ENCODE data around the gene MAGEC1. TPM values are rescaled to one million over a fixed set of nuclear protein-coding genes. Genes with fewer than 3 reads are reported as not detected.
"Not testable (repeated sequence)": the region's sequence is repeated elsewhere in the genome, so short reads cannot be mapped to it uniquely, and the experiment has no call there.

The MAGEC1 gene, protein sequence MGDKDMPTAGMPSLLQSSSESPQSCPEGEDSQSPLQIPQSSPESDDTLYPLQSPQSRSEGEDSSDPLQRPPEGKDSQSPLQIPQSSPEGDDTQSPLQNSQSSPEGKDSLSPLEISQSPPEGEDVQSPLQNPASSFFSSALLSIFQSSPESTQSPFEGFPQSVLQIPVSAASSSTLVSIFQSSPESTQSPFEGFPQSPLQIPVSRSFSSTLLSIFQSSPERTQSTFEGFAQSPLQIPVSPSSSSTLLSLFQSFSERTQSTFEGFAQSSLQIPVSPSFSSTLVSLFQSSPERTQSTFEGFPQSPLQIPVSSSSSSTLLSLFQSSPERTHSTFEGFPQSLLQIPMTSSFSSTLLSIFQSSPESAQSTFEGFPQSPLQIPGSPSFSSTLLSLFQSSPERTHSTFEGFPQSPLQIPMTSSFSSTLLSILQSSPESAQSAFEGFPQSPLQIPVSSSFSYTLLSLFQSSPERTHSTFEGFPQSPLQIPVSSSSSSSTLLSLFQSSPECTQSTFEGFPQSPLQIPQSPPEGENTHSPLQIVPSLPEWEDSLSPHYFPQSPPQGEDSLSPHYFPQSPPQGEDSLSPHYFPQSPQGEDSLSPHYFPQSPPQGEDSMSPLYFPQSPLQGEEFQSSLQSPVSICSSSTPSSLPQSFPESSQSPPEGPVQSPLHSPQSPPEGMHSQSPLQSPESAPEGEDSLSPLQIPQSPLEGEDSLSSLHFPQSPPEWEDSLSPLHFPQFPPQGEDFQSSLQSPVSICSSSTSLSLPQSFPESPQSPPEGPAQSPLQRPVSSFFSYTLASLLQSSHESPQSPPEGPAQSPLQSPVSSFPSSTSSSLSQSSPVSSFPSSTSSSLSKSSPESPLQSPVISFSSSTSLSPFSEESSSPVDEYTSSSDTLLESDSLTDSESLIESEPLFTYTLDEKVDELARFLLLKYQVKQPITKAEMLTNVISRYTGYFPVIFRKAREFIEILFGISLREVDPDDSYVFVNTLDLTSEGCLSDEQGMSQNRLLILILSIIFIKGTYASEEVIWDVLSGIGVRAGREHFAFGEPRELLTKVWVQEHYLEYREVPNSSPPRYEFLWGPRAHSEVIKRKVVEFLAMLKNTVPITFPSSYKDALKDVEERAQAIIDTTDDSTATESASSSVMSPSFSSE
- total RNA-seq = not detected

DNA sequence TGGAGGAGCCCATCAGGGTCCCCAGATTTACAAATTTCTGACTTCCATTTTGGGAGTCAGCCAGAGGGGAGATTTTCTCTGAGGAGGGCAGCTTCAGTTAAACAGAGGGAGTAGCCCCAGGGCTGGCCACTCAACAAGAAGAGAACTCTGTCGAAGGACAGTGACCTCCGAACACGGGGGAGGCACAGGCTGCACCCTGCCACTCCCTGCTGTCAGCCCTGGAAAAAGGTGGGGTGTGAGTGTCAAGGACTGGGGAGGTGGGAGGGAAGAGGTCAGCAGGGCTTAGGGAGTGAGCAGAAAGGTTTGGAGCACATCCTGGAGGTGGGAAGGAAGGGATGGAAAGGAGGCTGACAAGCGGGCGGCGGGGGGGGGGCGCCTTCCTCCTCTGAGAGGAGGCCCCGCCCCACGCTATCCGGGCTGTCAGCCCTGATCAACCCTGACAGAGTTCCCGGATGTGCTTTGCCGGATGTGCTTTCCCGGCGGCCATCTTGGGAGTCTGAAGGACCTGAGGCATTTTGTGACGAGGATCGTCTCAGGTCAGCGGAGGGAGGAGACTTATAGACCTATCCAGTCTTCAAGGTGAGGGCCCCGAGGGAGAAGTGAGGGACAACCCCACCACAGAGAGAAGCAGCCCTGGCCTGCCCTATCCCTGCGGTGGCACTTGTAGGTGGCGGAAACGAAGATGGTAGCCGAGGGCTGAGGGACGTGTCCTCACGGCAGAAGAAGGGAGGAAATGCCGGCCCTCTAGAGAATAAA, at the start of gene MAGEC1:
Gene MAGEC1 (plus strand): TSS at position 495 of the 756 bp plus-strand sequence. CDS start 1,179 bp downstream, outside the sequence.
- ATAC-seq = no peak

- no peak for ATAC-seq
Observed at GRCh38 chrX:141857479-141857878, 46.2 kb upstream of the MAGEC1 start.

DNA sequence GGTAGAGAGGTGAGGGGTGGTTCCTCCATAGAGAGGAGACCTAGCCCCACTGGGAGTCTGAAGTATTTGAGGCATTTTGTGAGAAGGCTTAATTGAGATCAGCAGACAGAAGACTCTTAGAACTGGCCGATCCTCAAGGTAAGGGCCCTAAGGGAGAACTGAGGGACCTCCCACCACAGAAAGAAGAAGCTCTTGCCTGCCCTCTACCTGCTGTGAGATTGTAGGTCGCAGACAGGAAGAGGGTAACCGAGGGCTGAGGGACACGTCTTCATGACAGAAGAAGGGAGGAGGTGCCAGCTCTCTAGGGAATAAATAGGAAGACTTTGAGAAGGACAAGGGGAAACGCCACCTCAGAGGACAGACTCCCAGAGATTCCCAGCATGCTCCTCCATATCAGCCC, 24.1 kb upstream of the MAGEC1 start:
- ATAC-seq = no peak

- ATAC-seq = not testable (repeated sequence)
Observed at GRCh38 chrX:141888811-141889210, 14.9 kb upstream of the MAGEC1 start.

GRCh38 chrX:141894733-141895132, 9.0 kb upstream of the MAGEC1 start:
- no peak for ATAC-seq

GRCh38 chrX:141897690-141898089, 6.0 kb upstream of the MAGEC1 start:
- no peak for ATAC-seq

- no peak for ATAC-seq
Observed at GRCh38 chrX:141902366-141902765, 1.3 kb upstream of the MAGEC1 start.

DNA sequence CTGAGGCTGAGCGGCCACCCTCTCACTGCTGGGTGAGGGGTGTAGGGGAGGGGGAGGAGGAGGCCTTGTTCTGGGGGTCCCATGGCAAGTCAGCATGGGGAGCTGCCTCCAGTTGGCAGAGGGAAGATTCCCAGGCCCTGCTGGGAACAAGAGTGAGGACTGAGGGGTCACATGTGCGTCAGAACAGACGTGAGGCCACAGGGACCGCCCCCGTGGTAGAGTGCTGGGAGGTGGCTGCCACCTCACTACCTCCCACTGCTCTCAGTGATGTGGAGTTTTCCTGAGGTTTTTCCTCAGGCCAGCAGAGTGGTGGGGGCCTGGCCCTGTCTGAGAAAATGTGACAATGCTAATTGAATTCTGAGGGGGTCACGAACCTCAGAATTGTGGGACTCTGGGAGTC, 568 bp downstream of the MAGEC1 start:
- no peak for ATAC-seq

DNA sequence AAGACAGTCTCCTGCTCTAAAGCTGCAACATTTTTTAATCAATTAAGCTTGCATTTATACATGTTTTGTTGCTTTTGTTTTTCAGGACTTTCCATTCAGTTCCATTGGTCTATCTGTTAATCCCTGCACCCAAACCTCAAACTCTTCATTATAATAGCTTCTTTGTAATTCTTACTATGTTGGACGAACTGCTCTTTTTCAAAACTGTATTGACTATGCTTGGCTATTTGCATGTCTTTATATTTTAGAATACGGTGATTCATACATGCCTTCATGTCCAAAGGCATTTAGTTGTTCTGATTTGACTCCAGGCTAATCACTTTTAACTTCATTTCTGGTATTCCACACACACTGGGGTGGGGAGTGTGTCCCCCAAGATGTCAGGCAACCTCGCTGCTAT, 14.1 kb downstream of the MAGEC1 start:
- ATAC-seq = no peak

DNA sequence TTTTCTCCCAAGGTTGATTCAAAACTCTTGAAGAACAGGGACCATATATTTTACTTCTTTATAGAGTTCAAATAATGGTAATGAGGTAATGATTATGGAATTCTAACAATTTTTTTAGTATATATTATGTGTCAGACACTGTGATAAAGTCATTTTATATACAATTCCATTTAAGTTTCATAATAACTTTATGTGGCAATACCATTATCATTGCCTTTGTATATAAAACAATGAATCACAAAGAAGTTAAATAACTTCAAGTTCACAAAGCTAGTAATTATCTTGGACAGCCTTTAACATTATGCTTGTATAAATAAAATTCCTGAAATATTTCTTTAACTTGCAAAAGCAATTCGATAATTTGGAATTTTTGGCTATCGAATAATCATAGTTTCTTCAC, 20.6 kb downstream of the MAGEC1 start:
- ATAC-seq = no peak

- no peak for ATAC-seq
Observed at GRCh38 chrX:141928432-141928831, 24.7 kb downstream of the MAGEC1 start.

DNA sequence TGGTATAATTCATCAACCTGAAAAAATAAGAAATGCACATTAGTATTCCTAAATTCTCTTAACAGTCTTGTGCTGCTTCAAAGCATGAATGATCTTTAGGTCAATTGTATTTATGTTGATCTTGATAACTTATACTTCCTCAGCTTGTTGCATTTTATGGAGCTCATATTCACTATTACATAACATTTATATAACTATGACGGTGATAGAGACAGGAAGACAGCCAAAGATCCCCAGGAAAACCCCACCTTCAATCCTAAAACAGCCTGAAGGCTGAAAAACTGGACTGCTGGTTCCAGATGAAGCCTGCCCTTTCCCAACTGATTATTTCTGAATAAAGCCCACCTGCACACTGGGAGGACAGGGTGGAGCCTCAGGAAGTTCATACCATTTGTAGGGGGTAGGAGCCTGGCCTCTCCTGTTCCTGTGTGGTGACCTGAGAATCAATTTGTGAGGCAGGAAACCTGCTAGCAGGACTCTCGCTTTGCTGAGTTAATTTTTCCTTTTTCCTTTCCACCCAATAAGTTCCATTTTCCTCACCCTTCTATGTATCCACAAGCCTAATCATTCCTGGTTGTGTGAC, 30.5 kb downstream of the MAGEC1 start:
- ATAC-seq = no peak

DNA sequence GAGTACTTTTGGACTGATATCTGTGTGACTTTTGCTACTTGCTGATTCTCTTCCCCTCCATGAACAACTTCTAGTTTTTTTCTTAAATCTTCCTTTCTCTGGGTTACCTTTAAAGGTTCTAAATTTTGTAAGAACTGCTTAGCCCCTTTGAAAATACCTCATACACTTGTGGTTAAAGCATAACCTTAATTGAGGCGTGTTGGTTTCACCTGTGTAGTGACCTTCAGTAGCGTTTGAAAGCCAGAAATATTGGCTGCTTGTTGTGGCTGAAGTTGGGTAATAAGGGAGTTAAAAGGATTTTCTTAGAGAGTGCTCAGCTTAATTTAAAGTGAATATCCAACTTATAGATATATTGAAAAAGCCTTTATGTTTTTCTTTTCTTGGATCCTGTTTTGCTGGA, 32.0 kb downstream of the MAGEC1 start:
- no peak for ATAC-seq

DNA sequence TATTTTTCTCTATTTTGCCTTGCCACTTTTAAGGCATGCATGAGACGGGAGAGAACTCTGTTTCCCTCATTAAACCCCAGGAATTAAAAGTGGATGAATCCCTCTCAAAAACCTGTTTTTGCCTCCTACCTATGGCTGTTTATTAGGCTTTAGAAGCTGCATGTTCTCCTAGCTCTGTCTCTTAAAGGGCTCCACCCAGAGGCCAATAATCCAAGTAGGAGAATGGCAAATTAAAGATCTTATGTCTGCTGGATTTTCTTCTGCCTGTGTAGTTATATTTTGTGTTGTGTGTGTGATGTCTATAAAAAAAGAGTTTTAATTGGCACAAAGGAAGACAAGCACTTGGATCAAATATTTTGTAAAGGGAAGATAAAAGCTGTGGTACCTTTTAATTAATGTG, 32.4 kb downstream of the MAGEC1 start:
- no peak for ATAC-seq

GRCh38 chrX:141941234-141941633, 37.5 kb downstream of the MAGEC1 start:
- no peak for ATAC-seq

- no peak for ATAC-seq
Observed at GRCh38 chrX:141945426-141945825, 41.7 kb downstream of the MAGEC1 start.

GRCh38 chrX:141947350-141947749, 43.7 kb downstream of the MAGEC1 start:
- no peak for ATAC-seq

- ATAC-seq = no peak
Observed at GRCh38 chrX:141952603-141953002, 48.9 kb downstream of the MAGEC1 start.

DNA sequence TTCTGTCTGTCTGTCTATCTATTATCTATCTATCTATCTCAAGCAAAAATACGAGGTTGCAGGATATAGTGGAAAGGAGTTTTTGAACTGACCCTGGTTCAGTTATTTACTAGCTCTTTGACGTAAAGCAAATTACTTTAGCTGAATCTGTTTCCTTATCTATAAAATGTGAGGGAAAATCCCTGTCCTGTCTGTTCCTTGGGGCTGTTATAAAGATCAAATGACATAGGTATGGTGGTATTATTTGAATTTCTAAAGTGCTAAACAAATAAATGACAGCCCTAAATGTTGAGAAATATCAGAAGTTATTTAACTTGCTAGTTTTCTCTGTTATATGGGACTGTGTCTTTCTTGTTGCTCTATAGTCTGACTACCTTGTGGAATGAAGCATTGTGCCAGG, 55.0 kb downstream of the MAGEC1 start:
- no peak for ATAC-seq

All from esophagus mucosa (tissue), 1 donor.